HG02885 (cell line): ENCODE measurements around the gene LAMP5.
A peak's percentile ranks its signal among the peaks of the same experiment; 100 is the strongest.

Source experiments
- ATAC-seq: cut with Tn5 transposase; IDR thresholded peaks from one replicate; pipeline ENCODE4 v1.9.1; 2021; ENCODE audit warnings: mild to moderate bottlenecking; ENCODE audit not compliant: unreplicated experiment, poor library complexity

Gene LAMP5, protein sequence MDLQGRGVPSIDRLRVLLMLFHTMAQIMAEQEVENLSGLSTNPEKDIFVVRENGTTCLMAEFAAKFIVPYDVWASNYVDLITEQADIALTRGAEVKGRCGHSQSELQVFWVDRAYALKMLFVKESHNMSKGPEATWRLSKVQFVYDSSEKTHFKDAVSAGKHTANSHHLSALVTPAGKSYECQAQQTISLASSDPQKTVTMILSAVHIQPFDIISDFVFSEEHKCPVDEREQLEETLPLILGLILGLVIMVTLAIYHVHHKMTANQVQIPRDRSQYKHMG

DNA sequence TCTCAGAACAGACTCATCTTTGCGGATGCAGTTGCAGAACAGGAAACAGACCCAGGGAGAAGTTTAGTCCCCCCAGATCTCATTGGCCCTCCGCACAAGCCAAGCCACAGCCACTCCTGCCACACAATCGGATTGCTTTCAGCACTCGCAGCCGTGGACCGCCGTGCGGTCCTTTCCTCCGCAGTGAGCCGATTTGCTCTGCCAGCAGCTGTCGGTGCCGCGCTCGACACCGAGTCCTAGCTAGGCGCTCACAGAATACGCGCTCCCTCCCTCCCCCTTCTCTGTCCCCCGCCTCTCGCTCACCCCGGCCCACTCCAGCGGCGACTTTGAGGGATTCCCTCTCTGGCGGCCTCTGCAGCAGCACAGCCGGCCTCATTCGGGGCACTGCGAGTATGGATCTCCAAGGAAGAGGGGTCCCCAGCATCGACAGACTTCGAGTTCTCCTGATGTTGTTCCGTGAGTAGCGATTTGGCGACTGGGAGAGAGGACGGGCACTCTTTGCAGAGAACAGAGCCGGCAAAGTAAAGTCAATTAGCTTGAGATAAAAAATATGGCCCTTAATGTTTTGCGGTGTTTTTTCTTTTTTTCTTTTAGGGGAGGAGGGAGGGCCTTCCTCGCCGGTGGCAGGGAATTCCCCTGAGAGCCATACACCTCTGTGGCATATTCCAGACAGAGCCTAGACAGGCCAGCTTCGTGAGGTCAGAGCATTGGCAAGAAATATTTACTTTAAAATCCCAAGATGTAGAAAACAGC, at the start of gene LAMP5:
Gene LAMP5 (plus strand): TSS at position 130 of the 753 bp plus-strand sequence. CDS start 263 bp downstream, at position 393.
- ATAC-seq: no peak

DNA sequence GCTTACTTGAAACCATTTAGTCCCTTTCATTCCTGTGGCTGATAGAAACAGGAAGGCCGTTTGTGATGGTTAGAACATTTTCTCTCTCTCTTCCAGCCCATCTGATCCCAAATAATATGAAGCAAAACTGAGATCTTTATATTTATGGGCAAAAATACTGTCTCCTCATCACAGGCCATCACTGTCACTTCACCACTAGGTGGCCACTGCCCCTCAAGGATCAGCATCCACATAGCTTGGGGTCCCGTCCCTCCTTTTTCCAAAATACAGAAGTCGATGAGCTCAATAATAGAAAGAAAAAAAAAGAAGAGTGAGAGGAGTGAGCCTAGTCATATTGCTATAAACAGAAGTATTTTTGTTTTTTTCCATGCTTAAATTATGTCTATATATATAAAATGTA, 46.4 kb upstream of the LAMP5 start:
- ATAC-seq: peak; percentile 49

DNA sequence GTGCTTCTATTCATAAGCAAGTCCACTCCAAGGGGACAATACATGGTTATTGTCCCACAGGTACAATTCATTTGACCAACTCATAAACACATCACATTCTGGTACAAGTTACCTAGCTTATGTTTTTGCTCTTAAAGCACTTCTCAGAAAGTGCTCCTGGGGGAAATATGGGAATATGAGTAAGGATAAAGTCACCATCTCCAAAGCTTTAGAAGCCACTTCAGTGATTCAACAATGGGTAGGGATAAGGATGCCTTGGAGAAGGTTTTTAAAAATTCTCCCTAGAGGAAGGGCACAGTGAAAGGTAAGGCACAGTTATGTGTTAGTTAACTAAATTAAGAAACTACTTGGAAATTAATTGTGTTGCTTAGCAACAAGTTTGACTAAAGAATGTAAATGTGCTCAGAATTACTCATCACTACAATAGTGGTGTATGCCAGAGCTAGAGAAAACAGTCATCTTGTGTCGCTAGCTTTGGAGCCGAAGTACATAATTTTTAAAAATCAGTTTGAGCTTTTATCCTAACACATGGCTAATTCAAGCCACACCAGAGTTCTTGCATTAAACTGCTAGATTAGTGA, 39.5 kb upstream of the LAMP5 start:
- no peak for ATAC-seq

DNA sequence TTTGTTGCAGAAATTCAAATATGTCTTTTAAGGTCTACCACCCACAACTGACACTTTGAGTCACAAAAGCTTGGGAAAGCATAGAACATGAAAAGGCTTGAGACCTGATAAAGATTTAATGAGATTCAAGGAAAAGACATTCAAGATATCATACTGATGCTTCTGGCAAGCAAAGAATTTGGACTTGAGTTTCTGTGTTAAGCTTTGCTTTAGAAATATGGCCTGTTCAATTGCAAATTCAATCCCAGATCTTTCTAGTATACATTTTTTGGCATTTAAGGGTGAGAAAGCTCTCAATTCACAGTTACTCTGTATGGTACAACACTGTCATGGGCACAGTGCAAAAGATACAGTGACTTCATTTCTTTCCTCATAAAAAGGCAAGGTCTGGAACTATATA, 38.9 kb upstream of the LAMP5 start:
- no peak for ATAC-seq

DNA sequence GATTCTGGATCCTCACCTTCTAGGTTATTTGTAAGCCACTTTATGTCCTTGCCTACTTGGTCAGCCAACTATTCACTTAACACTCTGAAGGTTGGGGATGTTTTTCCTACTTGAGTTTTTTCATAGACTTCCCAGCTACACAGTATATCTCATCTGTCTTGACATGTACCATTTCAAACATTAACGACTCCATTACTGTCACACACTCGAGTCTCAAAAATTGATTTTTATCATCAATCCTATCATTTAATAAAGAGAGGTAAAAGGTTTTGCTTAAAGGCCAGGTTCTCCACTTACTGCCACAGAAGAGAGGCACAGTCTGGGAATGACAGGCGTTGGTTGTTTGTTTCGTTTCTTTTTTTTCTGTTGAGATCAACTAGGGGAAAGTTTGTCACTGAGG, 38.2 kb upstream of the LAMP5 start:
- ATAC-seq: no peak

DNA sequence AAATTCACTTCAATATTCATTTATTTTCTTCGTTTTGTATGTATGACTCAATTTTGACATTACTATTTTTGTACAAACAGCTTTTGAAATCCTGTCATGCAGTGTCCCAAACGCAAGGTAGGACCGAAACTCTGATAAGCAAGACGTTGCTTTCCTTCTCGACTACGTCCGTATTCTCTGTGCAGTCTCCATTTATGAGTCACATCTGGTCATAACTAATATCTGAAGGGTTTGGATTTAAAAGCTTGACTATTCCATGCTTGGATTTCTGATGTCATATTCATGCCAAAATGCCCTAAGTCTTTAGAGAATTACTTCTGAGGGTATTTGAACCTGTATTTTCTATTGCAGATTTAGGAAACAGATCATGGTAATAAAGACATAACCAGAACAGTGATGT, 37.8 kb upstream of the LAMP5 start:
- no peak for ATAC-seq

DNA sequence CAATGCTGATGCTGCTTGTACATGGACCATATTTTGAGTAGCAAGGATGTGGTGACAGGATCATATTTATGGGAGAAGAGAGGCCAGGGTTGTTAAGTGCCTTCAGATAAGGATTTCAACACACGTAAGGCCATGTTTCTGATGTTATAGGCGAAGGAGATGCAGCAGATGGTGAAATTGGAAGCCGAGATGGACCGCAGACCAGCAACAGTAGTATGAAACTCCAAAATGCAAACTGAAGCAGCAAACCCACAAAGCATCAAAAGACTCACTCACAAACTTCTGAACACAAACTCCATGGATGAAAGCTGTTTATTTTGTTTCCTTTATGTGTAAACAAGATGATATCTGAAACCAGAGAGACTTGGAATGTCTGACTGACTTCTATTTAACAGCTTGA, 35.6 kb upstream of the LAMP5 start:
- no peak for ATAC-seq

DNA sequence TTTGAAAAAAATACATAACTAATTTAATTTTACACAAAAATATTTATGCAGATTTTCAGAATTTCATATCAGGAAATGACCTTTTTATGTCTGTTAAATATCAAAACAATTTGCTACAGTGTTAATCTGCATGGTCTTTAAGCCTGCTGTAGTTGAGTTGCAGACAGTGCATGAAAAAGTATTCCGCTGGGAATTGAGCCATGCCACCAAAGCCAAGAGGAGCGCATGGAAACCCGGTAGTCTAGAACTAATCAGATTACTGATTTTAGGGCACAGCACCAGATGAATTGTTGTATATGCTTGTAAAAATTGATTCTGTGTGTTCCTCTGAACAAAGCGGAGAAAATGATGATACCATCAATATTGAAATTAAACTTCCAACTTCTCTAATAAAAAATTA, 34.3 kb upstream of the LAMP5 start:
- no peak for ATAC-seq

DNA sequence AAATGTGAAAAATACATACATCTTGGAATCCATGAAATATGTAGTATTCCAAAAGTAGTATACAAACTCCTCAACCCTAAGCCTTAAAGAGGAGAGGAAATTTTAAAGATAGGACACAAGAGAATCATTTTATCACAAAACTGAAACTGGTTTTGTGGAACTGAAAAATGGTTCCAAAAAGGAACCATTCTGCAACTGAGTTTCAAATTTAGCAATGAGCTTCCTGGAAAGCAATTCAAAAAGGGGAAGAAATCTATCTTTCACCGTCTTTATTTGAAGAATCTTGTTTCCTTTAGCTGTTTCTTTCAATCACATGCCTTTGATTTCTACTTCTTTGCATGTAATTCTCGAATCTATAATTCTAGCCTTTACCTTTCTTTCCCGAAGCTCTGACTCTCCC, 32.2 kb upstream of the LAMP5 start:
- no peak for ATAC-seq

DNA sequence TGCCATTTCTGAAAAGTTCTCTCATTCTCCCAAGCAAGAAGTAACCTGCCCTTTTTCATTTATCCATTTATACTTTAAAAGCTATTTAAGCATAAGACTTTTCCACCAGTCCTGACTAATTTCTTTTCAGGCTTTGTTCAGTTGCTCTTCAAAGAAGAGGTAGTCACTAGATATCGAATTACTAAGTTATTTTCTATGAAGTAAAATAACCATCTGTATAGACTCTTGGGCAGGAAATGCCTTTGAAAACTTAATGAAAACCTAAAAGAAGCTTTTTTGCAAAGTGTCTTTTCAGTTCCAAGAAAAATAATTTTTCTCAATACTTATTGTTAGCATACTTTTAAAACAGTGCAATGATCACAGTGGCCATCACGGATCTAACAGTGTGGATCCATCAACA, 31.3 kb upstream of the LAMP5 start:
- no peak for ATAC-seq

DNA sequence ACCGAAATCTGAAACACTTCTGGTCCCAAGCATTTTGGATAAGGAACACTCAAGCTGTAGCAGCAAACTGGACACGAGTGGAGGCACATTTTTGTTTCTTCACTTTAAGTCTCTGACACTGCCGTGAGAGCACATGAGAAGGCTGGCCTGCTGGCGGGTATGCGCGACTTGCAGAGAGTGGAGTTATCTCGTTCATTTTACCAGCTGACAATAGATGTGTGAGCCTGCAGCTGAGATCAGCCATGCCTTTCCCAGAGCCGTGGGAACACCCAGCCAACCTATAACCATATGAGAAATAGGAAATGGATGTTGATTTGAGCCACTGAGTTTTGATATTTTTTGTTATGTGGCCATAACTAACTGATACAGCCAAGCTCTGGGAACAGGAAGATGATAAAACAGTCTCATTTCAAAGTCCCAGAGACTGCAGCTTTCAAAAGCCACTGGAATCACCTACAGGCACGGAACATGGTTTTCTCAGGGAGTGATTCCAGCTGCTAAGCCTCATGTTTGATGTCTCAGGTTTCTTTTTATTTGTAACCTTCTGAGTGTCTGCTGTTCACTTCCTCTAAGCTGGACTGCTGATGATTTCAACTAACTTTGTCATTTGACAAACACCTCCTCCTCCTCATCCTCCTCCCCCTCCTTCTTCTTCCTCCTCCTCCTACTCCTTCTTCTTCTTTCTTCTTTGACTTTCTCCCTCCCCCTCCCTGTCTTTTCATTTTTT, 28.6 kb upstream of the LAMP5 start:
- no peak for ATAC-seq

DNA sequence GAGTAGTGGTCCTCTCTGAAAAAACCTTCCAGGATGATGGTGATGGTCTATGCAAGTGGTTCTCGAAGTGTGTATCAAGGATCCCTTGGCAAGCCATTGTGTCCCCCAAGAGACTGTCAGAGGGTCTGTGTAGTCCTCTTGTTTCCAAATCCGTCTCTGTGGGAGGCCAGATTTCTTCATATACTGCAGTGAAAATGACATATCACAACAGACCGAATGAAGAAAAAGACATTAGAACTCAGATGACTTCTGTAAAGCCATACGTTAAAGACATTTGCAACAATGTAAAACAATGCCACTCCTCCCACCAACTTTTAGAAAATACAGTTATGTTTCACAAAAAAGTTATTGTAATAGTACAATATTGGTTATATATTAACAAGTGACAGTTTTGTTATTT, 27.2 kb upstream of the LAMP5 start:
- no peak for ATAC-seq

DNA sequence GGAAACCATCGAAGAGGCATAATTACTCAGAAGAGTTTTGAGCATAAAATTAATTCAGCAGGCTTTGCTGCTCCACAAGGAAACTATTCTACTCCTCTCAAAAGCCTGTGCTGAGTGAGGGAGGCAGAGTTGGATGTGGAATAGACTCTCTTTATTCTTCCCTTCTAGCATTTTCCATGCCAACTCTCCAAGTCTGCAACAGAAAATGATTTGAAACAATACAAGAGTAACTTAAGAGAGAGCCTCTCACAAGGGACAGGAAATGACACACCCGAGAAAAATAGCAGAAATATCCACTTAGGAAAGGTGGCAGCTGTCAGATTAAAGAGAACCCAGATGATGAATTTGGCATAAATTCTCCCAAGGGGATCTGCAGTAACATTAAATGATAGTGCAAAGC, 26.3 kb upstream of the LAMP5 start:
- ATAC-seq: no peak

DNA sequence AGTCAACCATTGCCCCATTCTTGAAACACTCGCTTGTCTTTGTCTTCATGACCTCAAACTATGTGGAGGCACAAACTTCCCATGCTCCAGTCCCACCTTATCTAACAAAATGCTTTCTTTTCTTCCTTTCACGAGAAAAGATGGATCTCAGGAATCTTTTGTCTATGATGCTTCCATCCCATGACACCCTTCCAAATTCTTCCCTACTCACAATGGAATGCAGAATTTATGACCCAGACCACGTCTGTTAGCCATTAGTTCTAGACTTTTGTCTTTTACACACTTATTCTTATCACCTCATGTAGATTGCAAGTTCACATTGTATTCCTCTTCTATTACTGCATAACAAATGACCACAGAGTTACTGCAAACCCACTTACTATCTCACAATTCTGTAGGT, 24.2 kb upstream of the LAMP5 start:
- no peak for ATAC-seq

DNA sequence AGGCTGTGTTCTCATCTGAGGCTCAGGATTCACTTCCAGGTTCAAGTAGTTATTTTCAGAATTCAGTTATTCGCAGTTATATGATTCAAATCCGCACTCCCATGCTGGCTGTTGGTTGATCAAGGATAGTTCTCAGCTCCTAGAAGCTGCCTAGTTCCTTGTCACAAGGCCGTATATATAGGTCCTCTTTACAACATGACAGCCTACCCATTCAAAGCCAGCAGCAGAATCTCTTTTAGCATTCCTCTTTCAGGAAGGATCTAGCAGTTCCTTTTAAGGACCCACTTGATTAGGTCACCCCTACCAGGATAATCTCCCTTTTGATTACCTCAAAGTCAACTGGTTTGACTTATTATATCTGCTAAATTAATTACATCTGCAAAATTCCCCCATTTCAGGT, 23.8 kb upstream of the LAMP5 start:
- ATAC-seq: no peak

DNA sequence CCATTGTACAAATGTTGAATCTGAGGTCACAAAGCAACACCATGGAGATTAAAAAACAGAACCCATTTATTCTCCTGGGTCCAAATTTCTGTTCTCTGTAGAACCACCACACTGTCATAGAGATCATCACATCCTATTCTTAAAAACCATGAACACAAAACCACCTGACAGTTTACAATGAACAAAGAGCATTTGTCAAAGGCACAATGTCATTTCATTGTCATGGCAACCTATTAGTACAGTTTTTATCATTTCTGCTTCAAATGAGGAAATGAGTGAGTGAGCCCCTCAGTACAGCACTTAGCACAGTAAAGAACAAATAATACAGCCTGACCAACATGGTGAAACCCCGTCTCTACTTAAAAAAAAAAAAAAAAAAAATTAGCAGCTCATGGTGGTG, 23.1 kb upstream of the LAMP5 start:
- ATAC-seq: no peak

DNA sequence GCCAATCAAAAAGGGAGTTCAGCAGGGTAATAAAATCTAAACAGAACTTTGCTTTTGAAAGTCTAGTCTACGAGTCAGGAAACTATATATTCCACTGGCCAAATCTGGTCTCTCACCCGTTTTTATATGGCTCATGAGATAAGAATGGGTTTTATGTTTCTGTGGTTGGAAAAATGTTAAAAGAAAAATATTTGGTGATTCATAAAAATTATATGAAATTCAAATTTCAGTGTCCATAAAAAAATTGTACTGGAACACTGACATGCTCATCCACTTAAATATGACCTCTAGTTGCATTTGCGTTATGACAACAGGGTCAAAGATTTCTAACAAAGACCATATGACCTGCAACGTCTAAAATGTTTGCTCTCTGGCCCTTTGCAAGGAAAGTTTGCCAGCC, 22.3 kb upstream of the LAMP5 start:
- no peak for ATAC-seq

DNA sequence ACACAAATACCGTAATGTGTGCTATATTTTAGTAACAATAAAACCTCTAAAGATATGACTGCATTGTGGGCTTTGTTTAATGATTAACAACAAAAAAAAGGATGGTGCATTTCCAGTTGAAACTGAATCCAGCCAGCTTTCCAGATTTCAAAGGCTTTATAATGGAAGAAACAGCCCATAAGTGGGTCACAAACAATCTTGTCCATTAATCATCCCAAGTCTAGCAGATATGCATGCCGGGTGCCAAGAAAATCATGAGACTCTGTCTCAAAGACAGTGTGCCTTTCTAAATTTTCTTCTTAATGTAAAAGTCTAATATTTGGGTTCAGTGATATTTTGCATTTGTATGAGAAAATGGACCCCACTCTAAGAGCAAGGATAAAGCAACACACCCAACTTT, 20.6 kb upstream of the LAMP5 start:
- no peak for ATAC-seq

DNA sequence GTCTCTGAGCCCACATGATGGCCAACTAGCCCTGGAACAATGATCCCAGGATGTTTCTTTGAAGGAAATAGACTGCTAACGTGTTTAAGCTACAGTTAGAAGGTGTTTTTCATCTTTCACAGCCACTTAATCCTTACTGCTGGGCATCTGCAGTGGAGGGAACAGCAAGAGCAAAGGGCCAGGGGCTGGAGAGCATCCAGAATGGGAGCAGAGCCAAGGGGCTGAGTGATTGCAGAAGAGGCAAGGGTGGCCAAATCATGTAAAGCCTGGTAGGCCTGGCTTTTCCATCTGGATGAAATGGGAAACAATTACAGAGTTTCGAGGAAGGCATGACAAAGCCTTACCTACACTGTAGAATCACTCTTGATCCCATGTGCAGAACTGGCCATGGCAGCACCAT, 18.7 kb upstream of the LAMP5 start:
- ATAC-seq: no peak

DNA sequence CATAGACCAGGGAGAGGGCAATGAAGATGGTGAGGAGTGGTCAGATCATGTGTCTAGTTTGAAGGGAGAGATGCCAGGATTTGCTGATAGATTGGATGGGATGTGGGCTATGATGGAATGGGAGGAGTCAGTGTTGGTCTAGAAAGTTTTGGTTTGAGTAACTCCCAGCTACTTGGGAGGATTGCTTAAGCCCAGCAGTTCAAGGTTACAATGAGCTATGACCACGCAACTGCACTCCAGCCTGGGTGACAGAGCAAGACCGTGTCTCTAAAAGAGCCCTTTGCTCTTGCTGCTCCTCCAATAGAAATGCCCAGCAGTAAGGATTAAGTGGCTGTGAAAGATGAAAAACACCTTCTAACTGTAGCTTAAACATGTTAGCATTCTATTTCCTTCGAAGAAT, 18.2 kb upstream of the LAMP5 start:
- no peak for ATAC-seq

DNA sequence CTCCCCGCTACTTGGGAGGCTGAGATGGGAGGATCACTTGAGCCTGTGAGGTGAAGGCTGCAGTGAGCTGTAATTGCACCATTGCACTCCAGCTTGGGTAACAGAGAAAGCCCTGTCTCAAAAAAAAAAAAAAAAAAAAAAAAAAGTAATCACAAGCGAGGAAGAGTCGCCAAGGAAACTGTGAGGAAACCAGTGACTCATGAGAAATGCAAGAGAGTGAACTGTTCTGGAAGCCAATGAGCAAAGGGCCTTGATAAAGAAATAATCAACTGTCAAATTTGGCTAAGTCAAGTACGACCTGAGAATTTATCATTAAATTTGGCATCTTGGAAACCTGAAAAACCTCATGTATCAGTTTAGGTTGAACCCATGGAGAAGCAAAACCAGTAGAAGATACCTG, 16.1 kb upstream of the LAMP5 start:
- no peak for ATAC-seq
